Central memory CD4-positive, alpha-beta T cell (primary cell): ENCODE measurements around the gene UNC13A.

Experiments used
- DNase-seq: peaks from one replicate; pipeline ENCODE4 v3.0.0; 2022
- total RNA-seq, 3 experiments: gene quantifications; one replicate each; lab custom pipeline; 2026; lab: John Stamatoyannopoulos, UW

UNC13A gene
- total RNA-seq, result 0.11 to 0.96 (median 0.44) reads per million in 3 experiments

DNA sequence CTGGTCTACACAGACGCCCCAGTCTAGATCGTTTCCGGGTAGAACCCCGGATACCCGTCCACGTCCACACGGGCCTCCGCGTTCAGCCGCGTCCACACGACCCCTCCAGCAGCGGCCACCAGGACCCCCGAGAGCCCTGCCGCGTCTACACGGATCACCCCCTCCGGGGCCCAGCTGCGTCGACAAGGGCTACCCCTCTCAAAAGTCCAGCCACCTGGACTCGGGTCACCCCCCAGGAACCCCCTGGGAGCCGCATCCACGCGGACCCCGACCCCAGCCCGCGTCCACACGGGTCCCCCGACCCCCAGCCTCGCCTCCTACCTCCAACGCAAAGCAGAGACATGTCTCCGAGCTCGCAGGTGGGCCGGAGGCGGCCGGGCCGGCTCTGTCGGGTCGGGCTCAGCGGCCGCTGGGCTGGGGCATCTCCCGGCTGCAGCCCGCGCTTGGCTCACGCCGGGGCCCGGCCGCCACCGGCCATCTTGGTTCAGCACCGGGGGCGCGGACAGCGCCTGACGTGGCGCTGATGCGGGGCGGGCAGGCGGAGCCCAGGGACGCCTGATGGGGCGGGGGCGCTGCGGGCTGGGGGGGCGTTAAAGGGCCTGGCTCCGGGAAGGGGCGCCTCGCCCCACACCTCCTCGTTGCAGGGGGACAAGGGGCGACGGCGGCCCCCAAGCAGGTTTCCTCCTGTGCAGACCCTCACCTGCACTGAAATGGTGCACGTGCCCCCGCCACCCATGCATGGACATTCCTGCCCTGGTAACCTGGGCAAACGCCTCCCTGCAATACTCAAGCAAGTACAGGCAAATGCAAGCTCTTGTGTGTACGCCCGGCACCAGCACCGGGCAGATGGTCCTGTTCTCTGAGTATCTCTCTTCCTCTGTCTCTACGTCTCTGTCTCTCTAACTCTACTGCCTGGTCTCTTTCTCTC, at the start of gene UNC13A:
Gene UNC13A, minus strand, starts transcription at position 498 of the 928 bp plus-strand sequence. Its CDS starts 155 bp downstream, at position 343.
- peak; percentile 27 for DNase-seq

DNA sequence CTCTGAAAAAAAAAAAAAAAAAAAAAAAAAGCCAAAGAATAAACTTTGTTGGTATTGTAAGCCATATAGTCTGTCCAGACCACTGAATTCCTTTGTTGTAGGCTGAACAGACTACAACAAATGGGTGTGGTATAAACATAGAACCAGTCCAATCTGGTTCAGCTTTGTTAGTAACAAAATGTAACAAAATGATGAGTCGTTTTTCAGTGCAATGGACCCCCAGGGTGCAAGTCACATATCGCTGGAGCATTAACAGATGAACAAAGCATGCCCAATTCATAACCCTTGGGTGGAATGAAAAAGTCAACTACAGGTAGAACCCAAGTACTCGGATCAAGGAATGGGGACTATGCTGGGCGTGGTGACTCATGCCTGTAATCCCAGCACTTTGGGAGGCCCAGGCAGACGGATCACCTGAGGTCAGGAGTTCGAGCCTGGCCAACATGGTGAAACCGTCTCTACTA, 49.6 kb upstream of the UNC13A start:
- DNase-seq, result no peak

DNA sequence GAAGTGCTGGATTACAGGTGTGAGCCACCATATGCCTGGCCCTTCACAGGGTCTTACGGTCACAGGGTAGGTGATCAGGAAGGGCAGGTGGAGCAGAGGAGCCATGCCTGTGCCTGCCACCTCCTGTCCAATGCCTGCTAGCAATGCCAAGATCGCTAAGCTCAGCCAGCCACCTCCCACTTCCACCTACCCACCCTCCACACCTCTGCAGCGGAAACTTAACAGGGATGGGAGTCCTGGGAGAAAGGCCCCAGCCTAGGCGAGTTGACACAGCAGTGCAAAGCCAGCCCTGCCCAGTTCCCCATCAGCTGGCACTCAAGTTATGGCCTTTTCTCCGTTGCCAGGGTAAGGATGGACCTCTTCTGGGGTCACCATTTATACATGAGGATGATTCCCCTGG, 47.3 kb upstream of the UNC13A start:
- DNase-seq, result no peak

DNA sequence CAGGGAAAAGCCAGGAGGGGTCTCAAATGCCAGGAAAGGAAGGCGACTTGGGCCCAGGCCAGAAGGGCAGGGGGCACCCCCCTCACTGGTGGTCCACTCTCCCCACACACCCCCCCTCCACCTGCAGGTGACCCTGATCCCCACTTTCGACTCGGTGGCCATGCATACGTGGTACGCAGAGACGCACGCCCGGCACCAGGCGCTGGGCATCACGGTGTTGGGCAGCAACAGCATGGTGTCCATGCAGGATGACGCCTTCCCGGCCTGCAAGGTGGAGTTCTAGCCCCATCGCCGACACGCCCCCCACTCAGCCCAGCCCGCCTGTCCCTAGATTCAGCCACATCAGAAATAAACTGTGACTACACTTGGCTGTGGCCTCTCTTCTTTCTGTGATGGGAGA, 46.0 kb upstream of the UNC13A start:
- no peak for DNase-seq

DNA sequence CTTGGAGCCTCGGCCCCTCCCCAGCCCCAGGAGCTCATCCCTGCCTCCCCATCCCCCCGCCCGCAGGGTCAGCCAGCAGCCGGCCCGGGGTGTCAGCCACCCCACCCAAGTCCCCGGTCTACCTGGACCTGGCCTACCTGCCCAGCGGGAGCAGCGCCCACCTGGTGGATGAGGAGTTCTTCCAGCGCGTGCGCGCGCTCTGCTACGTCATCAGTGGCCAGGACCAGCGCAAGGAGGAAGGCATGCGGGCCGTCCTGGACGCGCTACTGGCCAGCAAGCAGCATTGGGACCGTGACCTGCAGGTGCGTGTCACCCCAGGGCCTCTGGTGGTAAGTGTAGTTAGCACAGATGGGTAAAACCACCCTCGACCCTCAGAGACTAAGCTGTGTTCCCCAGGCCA, 45.0 kb upstream of the UNC13A start:
- no peak for DNase-seq

DNA sequence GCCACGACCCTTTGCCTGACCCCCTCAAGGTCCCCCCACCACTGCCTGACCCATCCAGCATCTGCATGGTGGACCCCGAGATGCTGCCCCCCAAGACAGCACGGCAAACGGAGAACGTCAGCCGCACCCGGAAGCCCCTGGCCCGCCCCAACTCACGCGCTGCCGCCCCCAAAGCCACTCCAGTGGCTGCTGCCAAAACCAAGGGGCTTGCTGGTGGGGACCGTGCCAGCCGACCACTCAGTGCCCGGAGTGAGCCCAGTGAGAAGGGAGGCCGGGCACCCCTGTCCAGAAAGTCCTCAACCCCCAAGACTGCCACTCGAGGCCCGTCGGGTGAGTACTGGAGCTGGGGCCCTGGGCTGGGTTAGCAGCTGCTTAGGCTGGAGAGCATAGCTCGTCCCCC, 39.7 kb upstream of the UNC13A start:
- DNase-seq, result no peak

DNA sequence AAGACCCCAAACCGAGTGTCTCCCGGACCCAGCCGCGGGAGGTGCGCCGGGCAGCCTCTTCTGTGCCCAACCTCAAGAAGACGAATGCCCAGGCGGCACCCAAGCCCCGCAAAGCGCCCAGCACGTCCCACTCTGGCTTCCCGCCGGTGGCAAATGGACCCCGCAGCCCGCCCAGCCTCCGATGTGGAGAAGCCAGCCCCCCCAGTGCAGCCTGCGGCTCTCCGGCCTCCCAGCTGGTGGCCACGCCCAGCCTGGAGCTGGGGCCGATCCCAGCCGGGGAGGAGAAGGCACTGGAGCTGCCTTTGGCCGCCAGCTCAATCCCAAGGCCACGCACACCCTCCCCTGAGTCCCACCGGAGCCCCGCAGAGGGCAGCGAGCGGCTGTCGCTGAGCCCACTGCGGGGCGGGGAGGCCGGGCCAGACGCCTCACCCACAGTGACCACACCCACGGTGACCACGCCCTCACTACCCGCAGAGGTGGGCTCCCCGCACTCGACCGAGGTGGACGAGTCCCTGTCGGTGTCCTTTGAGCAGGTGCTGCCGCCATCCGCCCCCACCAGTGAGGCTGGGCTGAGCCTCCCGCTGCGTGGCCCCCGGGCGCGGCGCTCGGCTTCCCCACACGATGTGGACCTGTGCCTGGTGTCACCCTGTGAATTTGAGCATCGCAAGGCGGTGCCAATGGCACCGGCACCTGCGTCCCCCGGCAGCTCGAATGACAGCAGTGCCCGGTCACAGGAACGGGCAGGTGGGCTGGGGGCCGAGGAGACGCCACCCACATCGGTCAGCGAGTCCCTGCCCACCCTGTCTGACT, 39.0 kb upstream of the UNC13A start:
- DNase-seq, result no peak

DNA sequence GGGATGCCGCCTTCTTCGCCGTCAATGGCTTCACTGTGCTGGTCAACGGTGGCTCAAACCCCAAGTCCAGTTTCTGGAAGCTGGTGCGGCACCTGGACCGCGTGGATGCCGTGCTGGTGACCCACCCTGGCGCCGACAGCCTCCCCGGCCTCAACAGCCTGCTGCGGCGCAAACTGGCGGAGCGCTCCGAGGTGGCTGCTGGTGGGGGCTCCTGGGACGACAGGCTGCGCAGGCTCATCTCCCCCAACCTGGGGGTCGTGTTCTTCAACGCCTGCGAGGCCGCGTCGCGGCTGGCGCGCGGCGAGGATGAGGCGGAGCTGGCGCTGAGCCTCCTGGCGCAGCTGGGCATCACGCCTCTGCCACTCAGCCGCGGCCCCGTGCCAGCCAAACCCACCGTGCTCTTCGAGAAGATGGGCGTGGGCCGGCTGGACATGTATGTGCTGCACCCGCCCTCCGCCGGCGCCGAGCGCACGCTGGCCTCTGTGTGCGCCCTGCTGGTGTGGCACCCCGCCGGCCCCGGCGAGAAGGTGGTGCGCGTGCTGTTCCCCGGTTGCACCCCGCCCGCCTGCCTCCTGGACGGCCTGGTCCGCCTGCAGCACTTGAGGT, 38.1 kb upstream of the UNC13A start:
- DNase-seq, result no peak

DNA sequence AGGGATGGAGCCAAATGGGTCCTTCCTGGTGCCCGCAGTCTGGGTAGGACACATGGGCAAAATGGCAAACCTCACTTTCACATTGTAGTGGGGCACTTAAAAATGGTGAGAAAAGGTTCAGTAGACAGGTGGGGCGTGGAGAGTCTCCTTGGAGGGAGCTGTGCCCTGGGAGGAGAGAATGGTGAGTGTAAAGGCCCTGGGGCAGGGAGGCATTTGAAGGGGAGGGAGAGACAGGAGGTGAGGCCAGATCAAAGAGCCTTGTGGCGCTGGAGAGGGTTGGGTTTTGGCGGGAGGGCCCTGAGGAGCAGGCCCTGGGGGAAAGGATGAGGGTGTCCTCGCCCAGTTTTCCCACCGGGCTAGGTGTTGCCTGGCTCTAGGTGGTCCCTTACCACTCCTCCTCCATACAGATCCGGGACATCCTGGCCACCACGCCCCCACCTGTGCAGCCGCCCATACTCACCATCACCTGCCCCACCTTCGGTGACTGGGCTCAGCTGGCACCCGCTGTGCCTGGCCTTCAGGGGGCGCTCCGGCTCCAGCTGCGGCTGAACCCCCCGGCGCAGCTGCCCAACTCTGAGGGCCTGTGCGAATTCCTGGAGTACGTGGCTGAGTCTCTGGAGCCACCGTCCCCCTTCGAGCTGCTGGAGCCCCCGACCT, 37.4 kb upstream of the UNC13A start:
- no peak for DNase-seq

DNA sequence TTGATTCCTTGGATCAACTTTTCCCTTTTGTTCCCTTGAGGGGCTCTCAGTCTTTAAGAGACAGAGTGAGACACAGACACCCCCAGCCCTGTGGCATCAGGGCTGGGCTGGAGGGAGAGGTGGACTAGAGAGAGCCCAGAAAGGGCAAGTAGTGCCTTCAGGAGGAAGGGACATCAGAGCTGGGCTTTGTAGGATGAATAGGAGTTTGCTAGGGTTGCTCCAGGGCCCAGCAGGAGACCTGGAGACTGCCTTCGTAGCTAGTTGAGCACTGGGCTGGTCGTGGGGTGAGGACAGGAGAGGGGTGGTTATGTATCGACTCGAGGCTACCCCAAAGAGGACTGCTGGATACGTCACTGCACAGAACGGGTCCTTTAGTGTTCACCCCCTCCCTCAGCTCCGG, 36.5 kb upstream of the UNC13A start:
- DNase-seq, result no peak

DNA sequence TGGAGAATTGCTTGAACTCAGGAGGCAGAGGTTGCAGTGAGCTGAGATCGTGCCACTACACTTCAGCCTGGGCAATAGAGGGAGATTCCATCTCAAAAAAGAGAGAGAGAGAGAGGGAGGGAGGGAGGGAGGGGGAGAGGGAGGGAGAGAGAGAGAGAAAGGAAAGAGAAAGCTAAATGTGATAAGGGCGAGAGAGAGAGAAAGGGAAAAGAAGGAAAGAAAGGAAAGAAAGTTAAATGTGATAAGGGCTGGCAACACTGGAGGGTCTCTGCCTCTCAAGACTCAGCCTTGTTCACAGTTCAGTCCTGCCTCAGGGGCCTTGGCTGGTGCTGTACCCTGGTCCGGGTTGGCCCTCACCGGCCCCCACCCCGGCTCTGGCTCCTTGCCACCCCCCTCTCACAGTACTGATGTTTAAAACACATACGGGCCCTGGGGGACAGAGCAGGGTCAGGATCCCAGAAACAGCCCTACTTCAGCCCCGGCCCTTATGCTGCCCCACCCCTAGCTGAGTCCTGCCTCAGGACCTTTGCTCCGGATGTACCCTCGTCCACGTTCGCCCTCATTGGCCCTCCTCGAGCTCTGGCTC, 34.6 kb upstream of the UNC13A start:
- DNase-seq, result no peak

DNA sequence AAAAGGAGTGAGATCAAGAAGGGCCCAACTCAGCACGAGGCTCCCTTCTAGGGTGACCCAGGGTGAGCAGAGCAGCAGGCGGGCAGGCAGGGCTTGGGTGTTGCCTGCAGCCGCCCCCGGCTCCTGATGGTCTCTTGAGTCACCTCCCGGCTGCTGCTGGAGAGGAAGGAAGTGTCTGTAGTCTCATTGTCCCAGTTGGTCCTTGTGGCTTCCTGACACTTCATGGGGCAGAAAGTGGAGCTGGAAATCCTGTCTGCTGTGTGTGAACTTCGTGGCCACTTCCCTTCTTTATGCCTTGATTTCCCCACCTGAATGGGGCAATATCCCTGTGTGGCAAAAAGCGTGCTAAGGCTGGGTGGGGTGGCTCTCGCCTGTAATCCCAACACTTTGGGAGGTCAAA, 33.7 kb upstream of the UNC13A start:
- no peak for DNase-seq

DNA sequence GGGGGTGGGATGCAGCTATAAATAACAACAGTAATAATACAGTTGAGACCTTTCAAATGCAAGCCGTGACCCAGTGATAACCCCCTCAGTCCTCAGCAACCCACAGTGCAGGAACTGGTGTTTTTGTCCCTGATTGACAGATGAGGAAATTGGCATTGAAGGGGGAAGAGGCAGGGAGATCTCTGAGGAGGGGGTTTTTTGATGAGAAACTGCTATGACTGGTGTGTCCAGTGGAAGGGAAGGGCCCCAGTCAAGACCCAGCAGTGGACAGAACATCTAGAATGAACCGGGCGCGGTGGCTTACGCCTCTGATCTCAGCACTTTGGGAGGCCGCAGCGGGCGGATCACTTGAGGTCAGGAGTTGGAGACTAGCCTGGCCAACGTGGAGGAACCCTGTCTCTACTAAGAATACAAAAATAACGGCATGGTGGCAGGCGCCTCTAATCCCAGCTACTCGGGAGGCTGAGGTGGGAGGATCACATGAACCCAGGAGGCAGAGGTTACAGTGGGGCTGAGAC, 33.0 kb upstream of the UNC13A start:
- no peak for DNase-seq

DNA sequence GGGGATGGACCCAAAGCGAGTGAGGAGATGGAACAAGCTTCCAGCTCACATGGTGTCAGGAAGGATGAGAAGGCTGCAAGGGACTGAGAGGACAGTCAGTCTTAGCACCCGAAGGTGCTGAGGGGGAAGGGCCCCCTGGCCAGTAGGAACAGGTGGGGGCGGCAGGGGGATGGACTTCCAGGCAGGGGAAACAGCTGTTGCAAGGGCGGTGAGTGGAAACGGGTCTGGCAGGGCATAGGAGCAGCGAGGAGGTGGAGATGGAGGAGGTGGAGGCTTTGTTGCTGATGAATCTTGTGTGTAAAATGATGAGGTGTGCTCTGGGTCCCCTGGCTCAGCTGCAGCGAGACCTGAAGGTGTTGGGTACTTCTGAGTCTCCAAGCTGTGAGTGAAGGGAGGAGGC, 32.3 kb upstream of the UNC13A start:
- DNase-seq, result no peak

DNA sequence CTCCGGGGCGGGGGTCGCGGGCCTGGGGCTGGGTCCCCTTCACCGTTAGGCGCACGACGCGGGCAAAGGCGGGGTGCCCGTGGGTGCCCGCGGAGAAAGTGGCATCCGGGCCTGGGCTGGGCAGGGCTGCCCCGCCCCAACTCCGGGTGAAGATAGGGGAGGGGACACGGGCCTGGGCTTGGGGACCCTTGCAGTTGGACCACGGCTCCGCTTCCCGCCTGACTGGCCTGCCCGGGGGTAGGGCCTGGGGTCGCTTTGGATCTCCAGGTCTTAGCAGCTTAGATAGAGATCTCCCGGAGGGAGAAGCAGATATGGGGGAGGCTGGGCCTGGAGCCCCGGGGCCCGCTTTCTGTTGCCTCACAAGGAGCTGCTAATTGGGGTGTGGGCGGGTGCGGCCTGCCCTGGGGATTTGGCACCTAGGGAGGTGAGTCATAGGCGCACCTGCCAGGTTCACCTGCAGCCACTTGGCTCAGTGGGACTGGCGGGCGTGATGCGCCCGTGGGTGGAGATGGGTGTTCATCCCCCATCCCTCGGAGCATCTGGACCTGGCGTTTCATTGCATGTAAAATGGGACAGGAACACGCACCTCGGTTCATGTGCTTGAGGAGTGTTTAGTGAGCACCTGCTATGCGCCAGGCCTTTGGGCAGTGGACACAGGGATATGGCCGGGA, 31.7 kb upstream of the UNC13A start:
- DNase-seq, result peak; percentile 10

DNA sequence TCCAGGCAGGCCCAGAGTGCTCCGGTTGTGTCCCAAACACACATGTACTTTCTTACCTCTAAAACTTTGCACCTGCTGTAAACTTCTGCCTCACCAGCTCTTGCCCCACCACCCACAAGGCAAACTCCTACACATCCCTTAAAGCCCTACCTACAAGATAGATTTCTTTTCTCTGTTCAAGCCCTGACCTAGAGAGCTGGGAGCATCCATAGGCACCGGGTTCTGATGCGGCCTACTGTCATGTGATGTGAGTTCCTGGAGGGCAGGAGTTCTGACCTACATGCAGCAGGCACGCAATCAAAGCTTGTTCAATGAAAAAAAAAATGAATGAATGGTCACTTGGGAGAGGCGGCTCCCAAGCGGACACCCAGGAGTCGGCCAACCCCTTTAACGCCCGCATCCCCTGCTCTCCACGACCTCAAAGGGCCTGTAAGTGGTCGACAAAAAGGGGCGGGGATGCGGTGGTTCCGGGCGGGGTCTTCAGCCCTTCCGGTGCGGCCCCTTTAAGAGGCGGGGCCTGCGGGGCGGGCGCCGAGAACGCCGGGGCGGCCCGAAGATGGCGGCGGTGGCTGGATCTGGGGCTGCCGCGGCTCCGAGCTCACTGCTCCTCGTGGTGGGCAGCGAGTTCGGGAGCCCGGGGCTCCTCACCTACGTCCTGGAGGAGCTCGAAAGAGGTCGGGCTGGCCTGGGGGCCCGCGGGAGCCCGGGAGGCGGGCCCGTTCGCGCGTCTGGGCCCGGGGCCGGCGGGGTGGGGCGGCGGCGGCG, 31.0 kb upstream of the UNC13A start, which contains the start of gene MAP1S:
Gene MAP1S, plus strand, starts transcription at position 534 of the 765 bp plus-strand sequence. Its CDS starts 23 bp downstream, at position 557.
- DNase-seq, result peak; percentile 51

DNA sequence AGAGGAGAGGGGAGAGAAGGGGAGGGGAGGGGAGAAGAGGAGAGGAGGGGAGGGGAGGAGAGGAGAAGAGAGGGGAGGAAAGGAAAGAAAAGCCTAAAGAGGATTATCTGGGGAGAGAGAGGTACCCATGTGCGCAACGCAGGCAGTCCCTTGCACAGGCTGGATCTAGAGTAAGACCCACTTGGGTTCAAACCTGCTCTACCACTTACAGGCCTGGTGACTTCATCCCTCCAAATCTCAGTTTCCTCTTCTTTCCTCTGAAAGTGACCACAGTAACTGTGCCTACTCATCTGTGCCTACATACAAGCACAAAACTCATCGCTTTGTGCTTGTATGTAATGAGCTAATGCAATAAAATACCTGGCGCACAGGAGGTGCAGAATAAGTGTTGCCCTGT, 30.4 kb upstream of the UNC13A start:
- no peak for DNase-seq

DNA sequence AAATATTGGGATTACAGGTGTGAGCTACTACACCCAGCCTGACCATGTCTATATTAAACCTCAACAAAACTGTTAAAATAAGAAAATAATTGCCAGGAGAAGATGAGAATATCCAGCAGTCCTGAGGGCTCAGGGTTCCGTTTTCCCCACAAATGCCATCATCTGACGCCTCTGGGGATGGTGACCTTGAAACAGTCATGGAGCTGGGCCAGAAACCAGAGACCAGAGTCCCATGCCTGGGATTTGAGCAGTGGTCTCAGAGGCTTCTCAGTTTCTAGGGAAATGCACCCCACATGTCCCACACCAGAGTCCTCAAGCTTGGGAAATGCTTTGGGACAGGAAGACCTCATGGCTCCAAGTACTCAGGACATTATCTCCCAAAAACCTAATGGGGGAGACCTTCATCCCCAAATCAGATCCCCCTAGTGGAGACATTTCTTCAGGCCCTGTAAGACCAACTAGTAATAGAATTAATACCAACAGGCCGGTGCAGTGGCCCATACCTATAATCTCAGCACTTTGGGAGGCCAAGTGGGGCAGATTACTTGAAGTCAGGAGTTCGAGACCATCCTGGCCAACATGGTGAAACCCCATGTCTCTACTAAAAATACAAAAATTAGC, 28.3 kb upstream of the UNC13A start:
- DNase-seq, result no peak

DNA sequence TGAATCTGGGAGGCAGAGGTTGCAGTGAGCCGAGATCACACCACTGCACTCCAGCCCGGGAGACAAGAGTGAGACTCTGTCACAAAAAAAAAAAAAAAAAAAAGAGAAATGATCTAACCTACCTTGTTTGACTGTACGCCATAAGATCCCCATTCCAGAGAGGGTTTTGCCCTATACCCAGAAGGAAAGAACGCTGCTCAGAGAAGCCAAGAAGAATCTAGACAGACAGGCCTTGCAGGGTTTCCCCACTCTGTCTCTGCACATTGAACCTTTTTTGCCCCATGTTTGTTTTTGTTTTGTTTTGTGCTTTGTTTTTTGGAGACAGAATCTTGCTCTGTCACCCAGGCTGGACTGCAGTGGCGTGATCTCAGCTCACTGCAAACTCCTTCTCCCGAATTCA, 23.7 kb upstream of the UNC13A start:
- no peak for DNase-seq

DNA sequence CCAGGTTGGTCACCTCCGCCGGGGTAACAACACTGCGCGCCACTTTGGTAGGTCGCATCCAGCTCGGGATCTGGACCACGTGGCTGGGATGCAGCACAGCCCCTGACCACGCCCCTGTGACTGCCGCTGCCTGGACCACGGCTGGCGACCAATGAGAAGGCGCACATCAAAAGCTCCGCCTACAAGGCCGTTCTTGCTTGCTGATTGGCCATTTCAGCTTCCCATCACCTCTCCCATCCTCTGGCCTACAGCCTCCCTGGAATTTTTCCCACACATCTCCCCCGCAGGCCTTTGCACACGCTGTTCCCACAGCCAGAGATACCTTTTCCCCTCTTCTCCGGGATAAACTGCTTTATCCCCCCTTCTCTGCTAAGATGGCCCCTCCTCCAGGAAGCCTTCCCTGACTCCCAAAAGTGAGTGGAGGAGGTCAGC, 18.6 kb upstream of the UNC13A start:
- DNase-seq, result no peak
